ENCODE results near the gene LRRC23.

The LRRC23 gene

DNA sequence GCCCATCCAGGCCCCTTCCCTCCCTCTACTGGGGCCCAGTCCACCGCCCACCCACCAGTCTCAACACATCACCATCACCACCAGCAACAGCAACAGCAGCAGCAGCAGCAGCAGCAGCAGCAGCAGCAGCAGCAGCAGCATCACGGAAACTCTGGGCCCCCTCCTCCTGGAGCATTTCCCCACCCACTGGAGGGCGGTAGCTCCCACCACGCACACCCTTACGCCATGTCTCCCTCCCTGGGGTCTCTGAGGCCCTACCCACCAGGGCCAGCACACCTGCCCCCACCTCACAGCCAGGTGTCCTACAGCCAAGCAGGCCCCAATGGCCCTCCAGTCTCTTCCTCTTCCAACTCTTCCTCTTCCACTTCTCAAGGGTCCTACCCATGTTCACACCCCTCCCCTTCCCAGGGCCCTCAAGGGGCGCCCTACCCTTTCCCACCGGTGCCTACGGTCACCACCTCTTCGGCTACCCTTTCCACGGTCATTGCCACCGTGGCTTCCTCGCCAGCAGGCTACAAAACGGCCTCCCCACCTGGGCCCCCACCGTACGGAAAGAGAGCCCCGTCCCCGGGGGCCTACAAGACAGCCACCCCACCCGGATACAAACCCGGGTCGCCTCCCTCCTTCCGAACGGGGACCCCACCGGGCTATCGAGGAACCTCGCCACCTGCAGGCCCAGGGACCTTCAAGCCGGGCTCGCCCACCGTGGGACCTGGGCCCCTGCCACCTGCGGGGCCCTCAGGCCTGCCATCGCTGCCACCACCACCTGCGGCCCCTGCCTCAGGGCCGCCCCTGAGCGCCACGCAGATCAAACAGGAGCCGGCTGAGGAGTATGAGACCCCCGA lies 32.2 kb downstream of the LRRC23 start:
- TF ChIP-seq ZBTB7A (IDR thresholded peaks at IDR 0.05; ENCODE audit: low read depth) = 0 out of 2 replicates have a peak, but pooled peaks have one; percentile 62
- TF ChIP-seq, protein P1, sequence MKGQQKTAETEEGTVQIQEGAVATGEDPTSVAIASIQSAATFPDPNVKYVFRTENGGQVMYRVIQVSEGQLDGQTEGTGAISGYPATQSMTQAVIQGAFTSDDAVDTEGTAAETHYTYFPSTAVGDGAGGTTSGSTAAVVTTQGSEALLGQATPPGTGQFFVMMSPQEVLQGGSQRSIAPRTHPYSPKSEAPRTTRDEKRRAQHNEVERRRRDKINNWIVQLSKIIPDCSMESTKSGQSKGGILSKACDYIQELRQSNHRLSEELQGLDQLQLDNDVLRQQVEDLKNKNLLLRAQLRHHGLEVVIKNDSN (IDR thresholded peaks at IDR 0.05) = no peak
- TF ChIP-seq YY1 (IDR thresholded peaks at IDR 0.05; ENCODE audit: low read depth) = no peak
- TF ChIP-seq NFIC (IDR thresholded peaks at IDR 0.05) = no peak
- TF ChIP-seq TCF12 (IDR thresholded peaks at IDR 0.05; ENCODE audit: low read depth) = no peak
- no peak; the same call in 1 of the 2 replicates for TF ChIP-seq TAF1 (IDR thresholded peaks at IDR 0.05; ENCODE audit: low read depth)

DNA sequence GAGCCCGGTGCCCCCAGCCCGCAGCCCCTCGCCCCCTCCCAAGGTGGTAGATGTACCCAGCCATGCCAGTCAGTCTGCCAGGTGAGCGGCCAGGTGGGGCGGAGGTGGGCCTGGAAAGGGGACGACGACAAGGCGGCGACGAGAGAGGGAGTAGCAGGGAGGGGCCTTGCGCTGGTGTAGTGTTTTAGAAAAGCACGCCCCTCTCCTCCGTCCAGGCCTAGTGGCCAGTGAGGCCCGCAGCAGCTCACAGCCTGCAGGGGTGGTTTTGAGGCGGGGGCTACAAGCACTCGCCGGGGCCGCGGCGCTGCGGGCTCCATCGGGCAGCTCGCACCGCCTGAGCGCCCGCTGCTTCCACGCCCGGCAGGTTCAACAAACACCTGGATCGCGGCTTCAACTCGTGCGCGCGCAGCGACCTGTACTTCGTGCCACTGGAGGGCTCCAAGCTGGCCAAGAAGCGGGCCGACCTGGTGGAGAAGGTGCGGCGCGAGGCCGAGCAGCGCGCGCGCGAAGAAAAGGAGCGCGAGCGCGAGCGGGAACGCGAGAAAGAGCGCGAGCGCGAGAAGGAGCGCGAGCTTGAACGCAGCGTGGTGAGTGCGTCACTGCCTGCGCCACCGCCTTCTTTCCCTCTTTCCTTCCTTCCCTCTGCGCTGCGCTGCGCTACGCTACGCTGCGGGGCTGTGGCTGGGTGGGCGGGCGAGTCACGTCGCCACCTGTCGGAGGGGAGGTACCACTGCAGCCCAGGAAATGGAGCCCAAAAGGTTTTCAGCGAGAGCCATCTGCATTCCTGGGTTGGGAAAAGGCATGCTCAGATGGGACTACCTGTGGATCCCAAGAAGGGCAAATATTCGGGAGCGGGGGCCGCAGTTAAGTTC lies 33.1 kb downstream of the LRRC23 start:
- TF ChIP-seq, protein P2, sequence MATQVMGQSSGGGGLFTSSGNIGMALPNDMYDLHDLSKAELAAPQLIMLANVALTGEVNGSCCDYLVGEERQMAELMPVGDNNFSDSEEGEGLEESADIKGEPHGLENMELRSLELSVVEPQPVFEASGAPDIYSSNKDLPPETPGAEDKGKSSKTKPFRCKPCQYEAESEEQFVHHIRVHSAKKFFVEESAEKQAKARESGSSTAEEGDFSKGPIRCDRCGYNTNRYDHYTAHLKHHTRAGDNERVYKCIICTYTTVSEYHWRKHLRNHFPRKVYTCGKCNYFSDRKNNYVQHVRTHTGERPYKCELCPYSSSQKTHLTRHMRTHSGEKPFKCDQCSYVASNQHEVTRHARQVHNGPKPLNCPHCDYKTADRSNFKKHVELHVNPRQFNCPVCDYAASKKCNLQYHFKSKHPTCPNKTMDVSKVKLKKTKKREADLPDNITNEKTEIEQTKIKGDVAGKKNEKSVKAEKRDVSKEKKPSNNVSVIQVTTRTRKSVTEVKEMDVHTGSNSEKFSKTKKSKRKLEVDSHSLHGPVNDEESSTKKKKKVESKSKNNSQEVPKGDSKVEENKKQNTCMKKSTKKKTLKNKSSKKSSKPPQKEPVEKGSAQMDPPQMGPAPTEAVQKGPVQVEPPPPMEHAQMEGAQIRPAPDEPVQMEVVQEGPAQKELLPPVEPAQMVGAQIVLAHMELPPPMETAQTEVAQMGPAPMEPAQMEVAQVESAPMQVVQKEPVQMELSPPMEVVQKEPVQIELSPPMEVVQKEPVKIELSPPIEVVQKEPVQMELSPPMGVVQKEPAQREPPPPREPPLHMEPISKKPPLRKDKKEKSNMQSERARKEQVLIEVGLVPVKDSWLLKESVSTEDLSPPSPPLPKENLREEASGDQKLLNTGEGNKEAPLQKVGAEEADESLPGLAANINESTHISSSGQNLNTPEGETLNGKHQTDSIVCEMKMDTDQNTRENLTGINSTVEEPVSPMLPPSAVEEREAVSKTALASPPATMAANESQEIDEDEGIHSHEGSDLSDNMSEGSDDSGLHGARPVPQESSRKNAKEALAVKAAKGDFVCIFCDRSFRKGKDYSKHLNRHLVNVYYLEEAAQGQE (IDR thresholded peaks at IDR 0.05; ENCODE audit: low read depth) = no peak
- TF ChIP-seq RAD21 (IDR thresholded peaks at IDR 0.05; ENCODE audit: low read depth) = peak; percentile 47; the same call in 1 of the 2 replicates
- peak; percentile 20; the same call in 1 of the 2 replicates for TF ChIP-seq ZBTB7A (IDR thresholded peaks at IDR 0.05; ENCODE audit: low read depth)
- 0 out of 2 replicates have a peak, but pooled peaks have one; percentile 46 for TF ChIP-seq FOXM1 (IDR thresholded peaks at IDR 0.05; ENCODE audit: borderline replicate concordance, low read depth)
- TF ChIP-seq TCF12 (IDR thresholded peaks at IDR 0.05; ENCODE audit: low read depth) = peak; percentile 81
- TF ChIP-seq EP300 (IDR thresholded peaks at IDR 0.05; ENCODE audit: borderline replicate concordance) = peak; percentile 64; the same call in 1 of the 2 replicates
- peak; percentile 53; the same call in 1 of the 2 replicates for TF ChIP-seq TAF1 (IDR thresholded peaks at IDR 0.05; ENCODE audit: low read depth)
- TF ChIP-seq EGR1 (IDR thresholded peaks at IDR 0.05) = peak; percentile 87
- peak; percentile 74 for TF ChIP-seq TEAD4 (IDR thresholded peaks at IDR 0.05)
- TF ChIP-seq, protein P1 (IDR thresholded peaks at IDR 0.05) = peak; percentile 64
- peak; percentile 96 for TF ChIP-seq MAX (IDR thresholded peaks at IDR 0.05)
- TF ChIP-seq CEBPB (IDR thresholded peaks at IDR 0.05) = no peak; the same call in 1 of the 2 replicates
- TF ChIP-seq NFIC (IDR thresholded peaks at IDR 0.05) = peak; percentile 41; the same call in 1 of the 2 replicates
- peak; percentile 92 for TF ChIP-seq CREB1 (IDR thresholded peaks at IDR 0.05; ENCODE audit: low read depth)
- TF ChIP-seq YY1 (IDR thresholded peaks at IDR 0.05; ENCODE audit: low read depth) = peak; percentile 83

- TF ChIP-seq, protein P1 (IDR thresholded peaks at IDR 0.05) = no peak
- TF ChIP-seq RAD21 (IDR thresholded peaks at IDR 0.05; ENCODE audit: low read depth) = no peak
- TF ChIP-seq TEAD4 (IDR thresholded peaks at IDR 0.05) = no peak
- TF ChIP-seq YY1 (IDR thresholded peaks at IDR 0.05; ENCODE audit: low read depth) = no peak
- no peak for TF ChIP-seq ZBTB7A (IDR thresholded peaks at IDR 0.05; ENCODE audit: low read depth)
- TF ChIP-seq EGR1 (IDR thresholded peaks at IDR 0.05) = no peak
Measured at GRCh38 chr12:6938353-6939190, 34.0 kb downstream of the LRRC23 start.

DNA sequence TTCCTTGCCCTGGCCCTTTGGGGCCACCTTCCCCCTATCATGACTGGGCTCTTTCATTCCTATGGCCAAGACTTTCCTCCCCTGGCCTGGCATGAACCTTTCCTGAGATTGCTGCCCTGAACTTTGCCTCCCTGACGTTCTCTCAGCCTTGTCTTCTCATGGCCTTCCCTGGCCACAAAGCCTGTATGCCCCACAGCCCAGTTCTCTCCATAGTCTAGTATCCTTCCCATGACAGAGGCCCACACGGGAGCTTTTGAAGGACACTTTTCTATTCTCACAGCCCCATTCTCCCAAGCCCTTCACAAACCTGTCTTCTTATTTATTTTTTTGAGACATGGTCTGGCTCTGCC lies 34.5 kb downstream of the LRRC23 start:
- TF ChIP-seq YY1 (IDR thresholded peaks at IDR 0.05; ENCODE audit: low read depth) (no peak), EGR1 (IDR thresholded peaks at IDR 0.05) (no peak), TEAD4 (IDR thresholded peaks at IDR 0.05) (no peak), ZBTB7A (IDR thresholded peaks at IDR 0.05; ENCODE audit: low read depth) (no peak), CREB1 (IDR thresholded peaks at IDR 0.05; ENCODE audit: low read depth) (no peak), RAD21 (IDR thresholded peaks at IDR 0.05; ENCODE audit: low read depth) (no peak), EP300 (IDR thresholded peaks at IDR 0.05; ENCODE audit: borderline replicate concordance) (no peak), FOXM1 (IDR thresholded peaks at IDR 0.05; ENCODE audit: borderline replicate concordance, low read depth) (no peak), CEBPB (IDR thresholded peaks at IDR 0.05) (no peak), NFIC (IDR thresholded peaks at IDR 0.05) (no peak), TCF12 (IDR thresholded peaks at IDR 0.05; ENCODE audit: low read depth) (no peak), MAX (IDR thresholded peaks at IDR 0.05) (no peak)
- TF ChIP-seq, protein P1 (IDR thresholded peaks at IDR 0.05) = no peak
- TF ChIP-seq, protein P2 (IDR thresholded peaks at IDR 0.05; ENCODE audit: low read depth) = no peak
